HG03045 (cell line): ENCODE data around the gene WBP1.
A peak's percentile ranks its signal among the peaks of the same experiment; 100 is the strongest.
"Not testable (repeated sequence)": the region's sequence is repeated elsewhere in the genome, so short reads cannot be mapped to it uniquely, and the experiment has no call there.

Experiments
- ATAC-seq: cut with Tn5 transposase; IDR thresholded peaks from one replicate; pipeline ENCODE4 v1.9.1; 2021; ENCODE audit warnings: mild to moderate bottlenecking, moderate library complexity; ENCODE audit not compliant: unreplicated experiment

Gene WBP1

DNA sequence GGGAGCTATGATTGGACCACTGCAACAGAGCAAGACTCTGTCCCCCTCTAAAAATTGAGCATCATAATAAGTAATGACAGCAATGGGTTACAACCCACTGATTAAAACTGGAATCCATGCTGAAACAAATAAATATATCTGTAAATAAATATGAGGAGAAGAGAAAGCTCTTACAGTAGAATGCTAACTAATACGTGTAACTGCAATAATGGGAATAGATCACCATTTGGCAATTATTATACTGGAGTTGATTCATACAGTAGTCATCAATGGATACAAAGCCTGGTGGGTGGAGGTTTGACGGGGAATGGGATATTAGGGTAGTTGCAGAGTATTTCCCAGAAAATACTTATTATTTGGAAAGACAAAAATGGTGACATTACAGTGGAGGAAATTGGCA is 9.5 kb upstream of the WBP1 start:
- ATAC-seq: no peak

DNA sequence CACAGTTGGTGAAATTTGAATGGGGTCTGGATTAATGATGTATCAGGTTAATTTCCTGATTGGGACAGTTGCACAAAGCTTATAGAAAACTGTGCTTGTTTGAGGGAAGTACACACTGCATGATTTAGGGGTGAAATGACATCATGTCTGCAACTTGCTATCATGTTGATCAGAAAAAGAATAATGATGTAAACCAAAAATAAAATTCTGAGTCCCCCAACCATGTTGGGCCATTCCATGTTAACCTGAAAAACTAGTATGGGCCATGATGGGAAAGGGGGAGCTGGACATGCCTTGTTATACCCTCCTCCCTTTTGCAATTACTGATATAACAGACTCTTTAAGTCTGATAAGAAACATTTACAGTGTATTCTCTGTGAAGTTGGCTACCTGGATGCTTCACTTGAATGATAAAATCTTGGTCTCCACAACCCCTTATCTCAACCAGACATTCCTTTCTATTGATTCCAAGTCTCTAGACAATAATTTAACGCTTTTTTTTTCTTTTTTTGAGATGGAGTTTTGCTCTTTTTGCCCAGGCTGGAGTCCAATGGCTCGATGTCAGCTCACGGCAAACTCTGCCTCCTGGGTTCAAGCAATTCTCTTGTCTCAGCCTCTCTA is 7.6 kb upstream of the WBP1 start:
- ATAC-seq: no peak

DNA sequence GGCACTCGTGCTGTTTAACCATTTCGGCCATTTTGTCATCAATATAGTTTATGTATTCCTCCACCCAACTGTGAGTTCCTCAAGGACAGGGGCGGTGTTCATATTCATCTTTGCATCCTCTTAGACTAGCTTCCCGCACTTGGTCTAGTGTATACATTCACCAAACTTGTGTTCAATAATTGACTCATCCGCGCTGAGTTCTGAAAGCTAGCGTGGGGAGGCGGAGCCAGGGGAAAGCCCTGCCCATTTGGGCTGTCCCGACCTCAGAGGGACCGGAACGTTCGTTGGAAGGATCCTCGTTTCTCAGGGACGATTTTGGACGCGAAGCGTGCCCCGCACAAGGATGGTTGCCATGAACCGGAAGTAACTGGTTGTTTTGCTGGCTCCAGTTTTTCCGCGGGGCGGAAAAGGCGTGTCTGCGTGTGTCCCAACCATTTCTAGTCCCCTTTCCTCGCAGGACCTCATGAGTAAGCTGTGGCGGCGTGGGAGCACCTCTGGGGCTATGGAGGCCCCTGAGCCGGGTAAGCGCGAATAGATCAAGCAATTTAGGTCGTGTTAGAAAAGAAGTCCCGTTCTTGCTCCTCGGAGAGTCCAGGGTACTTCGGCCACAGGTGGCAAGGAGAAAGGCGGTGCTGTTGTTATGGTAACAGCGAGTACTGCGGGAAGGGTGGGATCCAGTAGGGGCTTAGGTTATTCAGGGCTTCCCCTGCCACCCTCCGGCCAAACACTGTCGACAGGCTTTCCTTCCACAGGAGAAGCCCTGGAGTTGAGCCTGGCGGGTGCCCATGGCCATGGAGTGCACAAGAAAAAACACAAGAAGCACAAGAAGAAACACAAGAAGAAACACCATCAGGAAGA is 3.4 kb upstream of the WBP1 start, which contains the start of gene INO80B:
INO80B (plus strand) TSS at position 434 of the 858 bp plus-strand sequence; CDS start at position 464, 30 bp downstream.
- ATAC-seq: peak; percentile 36

DNA sequence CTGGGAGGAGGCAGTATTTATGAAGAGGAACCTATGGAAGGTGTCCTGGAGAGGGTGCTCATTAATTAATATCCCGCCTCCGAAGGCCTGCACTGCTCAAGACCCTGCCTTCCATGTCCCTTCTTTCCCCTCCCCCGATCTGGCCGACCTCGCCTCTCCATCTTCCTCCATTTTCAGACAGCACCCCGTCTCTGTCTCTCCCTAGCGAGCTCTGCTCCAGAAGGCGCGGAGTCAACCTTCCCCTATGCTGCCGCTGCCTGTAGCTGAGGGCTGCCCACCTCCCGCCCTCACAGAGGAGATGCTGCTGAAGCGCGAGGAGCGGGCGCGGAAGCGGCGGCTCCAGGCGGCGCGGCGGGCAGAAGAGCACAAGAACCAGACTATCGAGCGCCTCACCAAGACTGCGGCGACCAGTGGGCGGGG is 1.1 kb upstream of the WBP1 start:
- no peak for ATAC-seq

DNA sequence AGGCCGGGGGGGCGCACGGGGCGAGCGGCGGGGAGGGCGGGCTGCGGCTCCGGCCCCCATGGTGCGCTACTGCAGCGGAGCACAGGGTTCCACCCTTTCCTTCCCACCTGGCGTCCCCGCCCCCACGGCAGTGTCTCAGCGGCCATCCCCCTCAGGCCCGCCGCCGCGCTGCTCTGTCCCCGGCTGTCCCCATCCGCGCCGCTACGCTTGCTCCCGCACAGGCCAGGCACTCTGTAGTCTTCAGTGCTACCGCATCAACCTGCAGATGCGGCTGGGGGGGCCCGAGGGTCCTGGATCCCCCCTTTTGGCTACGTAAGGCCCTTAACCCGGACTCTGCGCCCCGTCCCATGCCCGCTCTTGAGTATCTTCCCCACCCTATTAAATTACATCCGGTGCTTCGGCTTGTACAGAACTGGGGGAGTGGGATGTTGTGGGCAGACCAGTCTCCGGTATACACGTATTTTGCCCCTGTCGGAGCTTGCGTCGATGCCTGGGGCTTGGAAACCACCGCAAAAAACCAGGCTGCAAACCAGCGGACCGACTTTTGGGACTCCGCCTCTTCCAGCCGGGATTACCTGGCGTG is 598 bp upstream of the WBP1 start:
- ATAC-seq: peak; percentile 40

DNA sequence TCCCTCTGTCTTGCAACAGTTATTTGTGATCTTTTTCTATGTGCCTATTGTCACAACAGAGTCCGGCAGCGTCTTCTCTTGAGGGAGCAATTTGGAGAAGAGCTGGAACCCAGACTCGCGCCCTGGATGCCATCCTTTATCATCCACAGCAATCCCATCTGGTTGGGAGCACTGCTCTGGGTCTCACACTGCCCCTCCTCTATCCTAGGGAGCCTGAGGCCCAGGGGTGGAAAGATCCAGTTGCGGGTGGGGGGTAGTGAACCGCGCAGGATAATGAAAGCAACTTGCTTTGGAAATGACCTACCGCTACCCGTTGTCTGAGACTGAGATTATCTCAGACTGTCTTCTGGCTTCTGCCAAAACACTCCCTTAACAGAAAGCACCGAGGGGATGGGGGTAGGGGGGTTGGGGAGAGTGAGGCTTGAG is 713 bp downstream of the WBP1 start:
- ATAC-seq: no peak

DNA sequence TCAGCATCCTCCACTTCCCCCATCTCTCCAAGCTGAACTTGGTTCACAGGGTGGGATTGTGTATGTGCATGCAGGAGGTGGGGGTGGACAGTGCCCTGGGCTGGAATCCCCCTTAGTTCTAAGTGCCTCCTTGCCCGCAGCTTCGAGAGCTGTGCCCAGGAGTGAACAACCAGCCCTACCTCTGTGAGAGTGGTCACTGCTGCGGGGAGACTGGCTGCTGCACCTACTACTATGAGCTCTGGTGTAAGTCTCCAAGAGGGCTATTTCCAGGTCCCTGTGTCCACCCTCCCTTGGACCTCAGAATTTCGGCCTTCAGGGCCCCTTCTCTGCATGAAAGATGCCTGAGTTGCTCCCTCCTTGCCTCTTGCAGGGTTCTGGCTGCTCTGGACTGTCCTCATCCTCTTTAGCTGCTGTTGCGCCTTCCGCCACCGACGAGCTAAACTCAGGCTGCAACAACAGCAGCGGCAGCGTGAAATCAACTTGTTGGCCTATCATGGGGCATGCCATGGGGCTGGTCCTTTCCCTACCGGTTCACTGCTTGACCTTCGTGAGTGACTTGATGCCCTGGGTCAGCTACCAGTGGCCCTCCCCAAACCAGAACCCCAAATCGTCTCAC is 1.4 kb downstream of the WBP1 start:
- ATAC-seq: not testable (repeated sequence)

DNA sequence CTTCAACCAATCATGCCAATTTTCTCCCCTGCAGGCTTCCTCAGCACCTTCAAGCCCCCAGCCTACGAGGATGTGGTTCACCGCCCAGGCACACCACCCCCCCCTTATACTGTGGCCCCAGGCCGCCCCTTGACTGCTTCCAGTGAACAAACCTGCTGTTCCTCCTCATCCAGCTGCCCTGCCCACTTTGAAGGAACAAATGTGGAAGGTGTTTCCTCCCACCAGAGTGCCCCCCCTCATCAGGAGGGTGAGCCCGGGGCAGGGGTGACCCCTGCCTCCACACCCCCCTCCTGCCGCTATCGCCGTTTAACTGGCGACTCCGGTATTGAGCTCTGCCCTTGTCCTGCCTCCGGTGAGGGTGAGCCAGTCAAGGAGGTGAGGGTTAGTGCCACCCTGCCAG is 1.9 kb downstream of the WBP1 start:
- not testable (repeated sequence) for ATAC-seq

DNA sequence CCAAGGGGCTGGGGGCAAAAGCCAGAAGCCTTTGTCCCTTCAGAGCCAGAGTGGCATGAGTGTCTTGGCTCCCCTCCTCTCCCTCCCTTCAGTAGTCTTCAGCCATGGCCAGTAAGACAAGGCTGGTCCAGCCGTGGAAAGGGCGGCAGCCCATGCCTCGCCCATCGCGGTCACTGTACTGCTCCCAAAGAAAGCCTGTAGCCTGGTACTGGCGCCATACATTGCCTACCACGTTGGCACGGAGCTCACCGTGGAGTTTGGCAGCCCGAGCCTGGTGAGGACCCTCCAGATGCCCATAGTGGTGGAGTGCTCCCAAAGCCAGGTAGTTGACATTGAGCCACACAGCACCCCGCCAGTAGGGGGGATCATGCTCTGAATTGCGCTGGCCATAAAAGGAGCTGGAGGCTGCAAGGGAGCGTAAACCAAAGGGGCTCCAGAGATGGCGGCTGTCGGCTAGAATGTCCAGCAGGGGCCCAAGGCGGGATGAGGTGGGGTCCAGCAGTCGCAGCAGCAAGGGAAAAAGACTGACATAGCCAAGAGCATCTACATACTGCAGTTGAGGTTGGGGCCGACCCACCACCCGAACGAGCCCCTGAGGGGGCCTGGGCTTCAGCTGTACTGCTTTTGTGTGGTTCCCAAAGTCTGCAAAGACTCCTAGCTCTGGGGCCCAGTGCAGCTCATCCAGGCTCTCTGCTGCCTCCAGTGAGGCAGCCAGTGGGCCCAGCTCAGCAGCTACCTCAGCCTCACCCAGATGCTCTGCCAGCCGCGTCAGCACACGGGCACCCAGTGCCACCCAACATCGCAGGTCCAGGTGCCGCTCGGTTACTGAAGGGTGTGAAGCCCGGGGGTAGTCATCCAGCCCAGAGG is 3.2 kb downstream of the WBP1 start:
- no peak for ATAC-seq

DNA sequence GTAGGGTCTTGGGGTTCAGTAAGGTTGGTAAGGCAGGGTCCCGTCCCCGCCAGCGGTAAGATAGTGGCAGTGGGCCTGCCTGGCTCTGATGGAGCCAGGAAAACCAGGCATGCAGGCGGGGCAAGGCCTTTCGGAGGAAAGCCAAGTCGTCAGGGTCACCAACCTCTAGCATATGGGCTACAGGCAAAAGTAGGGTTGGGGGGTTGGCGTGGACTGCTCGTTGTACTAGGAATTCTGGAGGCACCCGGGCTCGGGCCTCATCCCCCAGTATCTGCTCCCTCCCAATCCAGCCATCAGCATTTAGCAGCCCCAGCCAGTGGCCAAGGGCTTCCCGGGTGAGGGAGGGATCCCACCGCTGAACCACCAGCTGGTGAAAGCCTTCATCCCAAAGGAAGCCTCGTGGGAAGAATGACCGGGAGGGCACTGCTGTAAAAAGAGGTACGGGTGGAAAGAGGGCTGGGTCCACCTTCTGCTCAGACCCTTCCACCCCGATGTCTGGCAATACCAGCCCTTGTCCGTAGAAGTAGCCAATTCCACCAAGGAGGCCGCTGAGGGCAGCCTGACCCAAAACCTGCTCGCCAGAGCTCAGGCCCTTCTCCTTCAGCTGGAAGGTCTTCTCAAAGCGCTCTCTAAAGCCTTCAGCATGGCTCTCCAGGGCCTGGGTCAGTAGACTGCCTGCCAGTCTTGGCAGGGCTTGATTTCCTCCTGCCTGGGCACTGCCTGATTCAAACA is 4.0 kb downstream of the WBP1 start:
- ATAC-seq: no peak

DNA sequence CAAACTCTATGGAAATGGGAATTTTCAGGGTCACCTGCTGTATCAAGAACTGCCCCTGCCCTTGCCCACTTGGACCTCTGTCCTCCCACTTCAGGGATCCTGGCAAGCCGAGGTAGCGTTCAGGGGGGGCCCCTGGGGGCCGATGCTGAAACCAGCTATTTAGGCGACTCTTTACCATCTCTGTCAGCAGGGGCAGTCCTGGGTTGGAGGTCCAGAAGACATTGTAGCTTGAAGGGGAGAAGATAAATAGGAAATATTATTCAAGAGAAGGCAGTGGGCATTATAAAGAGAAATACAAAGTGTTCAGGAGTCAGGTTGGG is 4.5 kb downstream of the WBP1 start:
- no peak for ATAC-seq

DNA sequence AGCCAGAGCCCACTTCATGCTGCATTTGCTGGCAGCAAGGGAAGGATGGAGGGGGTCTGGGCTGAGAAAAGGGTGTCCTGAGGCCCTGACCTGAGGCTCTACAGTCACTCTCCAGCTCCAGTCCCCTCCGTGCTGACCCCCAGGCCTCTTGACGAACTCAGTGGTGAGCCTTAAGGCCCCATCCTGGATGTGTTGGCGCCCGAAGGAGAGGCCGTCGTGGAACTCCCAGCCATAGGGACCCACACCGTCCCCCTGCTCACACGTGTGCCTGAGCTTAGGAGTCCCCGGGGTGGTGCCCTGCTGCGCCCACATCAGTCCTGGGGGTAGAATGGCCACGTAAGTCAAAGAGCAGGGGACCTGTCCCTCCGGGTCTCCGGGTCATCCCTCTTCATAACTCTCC is 6.2 kb downstream of the WBP1 start:
- no peak for ATAC-seq

DNA sequence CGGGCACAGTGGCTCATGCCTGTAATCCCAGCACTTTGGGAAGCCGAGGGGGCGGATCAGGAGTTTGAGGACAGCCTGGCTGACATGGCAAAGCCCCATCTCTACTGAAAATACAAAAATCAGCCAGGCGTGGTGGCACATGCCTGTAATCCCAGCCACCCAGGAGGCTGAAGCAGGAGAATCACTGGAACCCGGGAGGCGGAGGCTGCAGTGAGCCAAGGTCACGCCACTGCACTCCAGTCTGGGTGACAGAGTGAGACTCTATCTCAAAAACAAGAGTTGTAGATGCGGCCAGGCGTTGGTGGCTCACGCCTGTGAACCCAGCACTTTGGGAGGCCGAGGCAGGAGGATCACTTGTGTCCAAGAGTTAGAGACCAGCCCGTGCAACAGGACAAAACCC is 12.5 kb downstream of the WBP1 start:
- ATAC-seq: not testable (repeated sequence)

DNA sequence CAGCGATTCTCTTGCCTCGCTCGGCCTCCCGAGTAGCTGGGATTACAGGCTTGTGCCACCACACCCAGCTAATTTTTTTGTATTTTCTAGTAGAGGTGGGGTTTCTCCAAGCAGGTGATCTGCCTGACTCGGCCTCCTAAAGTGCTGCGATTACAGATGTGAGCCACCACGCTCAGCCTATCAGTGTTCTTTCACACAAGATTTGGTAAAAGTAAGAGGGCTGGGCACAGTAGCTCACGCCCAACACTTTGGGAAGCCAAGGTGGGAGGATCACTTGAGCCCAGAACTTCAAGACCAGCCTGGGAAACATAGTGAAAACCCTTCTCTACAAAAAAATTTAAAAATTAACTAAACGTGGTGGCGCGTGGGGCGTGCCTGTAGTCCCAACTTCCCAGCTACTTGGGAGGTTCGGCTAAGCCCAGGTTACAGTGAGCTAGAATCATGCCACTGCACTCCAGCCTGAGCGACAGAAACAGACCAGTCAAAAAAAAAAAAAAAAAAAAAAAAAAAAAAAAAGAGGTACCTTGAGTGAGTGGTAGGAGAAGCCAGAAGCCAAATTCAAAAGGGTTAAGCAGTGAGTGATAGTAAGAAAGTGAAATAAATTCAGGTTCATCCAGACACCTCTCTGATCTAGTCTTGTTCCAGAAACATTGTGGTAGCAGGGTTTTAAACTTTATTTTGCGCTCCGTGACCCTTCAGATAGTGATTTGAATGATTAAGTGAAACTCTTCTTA is 13.3 kb downstream of the WBP1 start:
- ATAC-seq: no peak

DNA sequence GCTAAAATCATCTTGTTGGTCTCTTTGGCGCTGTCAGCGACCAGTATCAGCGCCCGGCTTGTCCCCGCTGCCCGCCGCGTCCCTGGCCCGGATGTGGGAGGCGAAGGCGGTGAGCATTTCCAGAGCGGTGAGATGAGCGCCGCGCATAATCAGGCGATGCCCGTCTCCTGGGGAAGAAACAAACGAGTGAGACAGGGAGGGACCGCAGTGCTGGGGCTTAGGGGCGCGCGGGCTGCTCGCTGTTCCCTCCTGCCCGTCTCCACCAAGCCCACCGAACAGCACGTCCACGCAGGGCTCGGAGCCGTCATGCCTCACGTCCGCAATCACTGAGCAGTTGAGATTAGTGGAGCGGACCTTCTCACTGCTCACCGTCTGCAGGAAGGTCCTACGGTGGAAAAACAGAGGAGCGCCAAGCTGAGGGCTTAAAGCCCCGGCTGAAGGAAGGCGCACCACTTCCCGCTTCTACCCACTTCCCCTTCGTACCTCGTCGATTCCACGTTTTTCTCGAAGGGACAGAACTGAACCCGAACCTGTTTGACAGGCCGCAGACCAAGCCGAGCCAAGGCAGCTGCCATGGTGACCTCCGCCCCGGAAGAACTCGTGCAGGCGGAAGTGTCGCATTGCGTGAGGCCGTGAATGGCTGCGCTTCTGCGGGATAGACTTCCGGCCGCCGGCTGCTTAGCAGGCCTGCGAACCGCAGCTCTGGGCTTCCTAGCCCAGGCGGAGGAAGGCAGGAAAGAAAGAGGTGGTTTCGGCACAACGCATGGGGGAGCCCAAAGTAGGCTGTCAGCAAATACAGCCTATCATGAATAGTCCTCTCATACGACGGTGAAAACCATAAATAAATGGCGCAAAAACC is 14.1 kb downstream of the WBP1 start, which contains the start of gene MRPL53:
MRPL53 (minus strand) TSS at position 595 of the 859 bp plus-strand sequence; CDS start at position 575, 20 bp downstream.
- peak; percentile 89 for ATAC-seq

DNA sequence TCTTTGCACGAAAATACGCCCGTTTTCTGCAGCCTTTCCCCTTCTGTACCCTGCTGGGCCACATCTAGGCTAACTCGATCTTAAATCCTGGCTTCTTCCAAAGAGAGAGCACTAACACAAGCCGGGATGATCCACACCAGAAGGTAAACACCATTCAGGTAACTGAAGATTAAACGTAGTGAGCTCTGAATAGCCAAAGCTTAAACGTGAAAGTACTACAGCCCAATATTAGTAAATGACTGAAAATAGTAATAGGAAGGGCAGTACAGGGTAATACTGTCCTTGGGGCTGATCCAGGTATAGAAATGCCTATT is 14.7 kb downstream of the WBP1 start:
- no peak for ATAC-seq

DNA sequence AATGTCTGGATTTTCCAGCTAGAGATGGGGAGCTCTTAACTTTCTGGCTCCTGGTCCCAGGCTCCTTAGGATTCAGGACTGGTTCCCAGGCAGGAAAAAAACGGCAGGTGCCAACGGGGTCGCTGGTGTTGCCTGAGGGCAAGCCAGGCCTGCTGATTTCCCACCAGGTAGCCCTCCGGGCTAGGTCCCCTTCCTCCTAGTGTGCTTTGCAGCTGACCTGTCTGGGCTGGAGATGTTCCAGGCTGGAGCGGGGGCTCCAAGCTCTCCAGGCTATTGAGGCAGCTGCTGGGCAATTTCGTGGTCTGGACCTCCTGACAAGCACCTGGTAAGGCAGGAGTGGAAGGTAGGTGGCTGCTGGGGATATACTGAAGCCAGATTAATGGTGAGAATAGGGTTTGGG is 16.2 kb downstream of the WBP1 start:
- ATAC-seq: no peak

DNA sequence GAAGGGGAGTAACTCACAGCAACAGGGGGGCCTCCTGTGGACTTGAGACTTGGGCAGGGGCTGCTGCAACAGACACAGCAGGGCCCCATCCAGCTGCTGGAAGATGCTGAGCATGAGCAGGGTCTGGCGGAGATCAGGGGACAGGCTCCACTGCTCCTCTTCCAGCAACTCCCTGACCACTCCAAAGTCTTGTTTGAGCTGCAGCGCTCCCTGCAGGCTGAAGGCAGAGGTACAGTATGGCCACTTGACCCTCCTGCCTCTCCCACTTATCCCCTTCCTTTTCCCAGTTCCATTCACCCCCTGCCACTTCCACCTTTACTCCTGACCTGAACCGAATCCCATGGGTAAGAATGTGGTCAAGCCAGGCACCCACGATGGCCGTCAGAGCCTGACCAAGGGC is 16.7 kb downstream of the WBP1 start:
- ATAC-seq: no peak
